DND-41 (cell line): ENCODE measurements around the gene ZGPAT.
A peak's percentile ranks its signal among the peaks of the same experiment; 100 is the strongest.

Experiments
- ATAC-seq: fragments of 200-7000 bp; cut with Tn5 transposase; 3 replicates; pipeline ENCODE4 v1.9.1; 2021; ENCODE audit warnings: low read depth; ENCODE audit not compliant: insufficient read depth
- DNase-seq: peaks from one replicate; pipeline ENCODE4 v3.0.0-alpha.2; 2020
- H2AFZ ChIP-seq: 2 replicates; pipeline ENCODE4 v1.6.0; 2012; ENCODE audit warnings: low read depth, low read length
- H3K27ac ChIP-seq: 2 replicates; pipeline ENCODE4 v1.5.1; 2012; ENCODE audit warnings: low read length, inconsistent platforms
- H3K27me3 ChIP-seq: fragments of 200-600 bp; sonication (generic); 2 replicates; pipeline ENCODE4 v1.6.0; 2012; ENCODE audit warnings: low read length, mild to moderate bottlenecking, inconsistent platforms; ENCODE audit not compliant: insufficient read depth, poor library complexity
- H3K36me3 ChIP-seq: 2 replicates; pipeline ENCODE4 v1.5.1; 2012; ENCODE audit warnings: low read length, inconsistent platforms; ENCODE audit not compliant: insufficient read depth
- H3K4me1 ChIP-seq: 2 replicates; pipeline ENCODE4 v1.5.1; 2012; ENCODE audit warnings: mild to moderate bottlenecking, low read length; ENCODE audit not compliant: insufficient read depth
- H3K4me2 ChIP-seq: 2 replicates; pipeline ENCODE4 v1.6.0; 2012; ENCODE audit warnings: mild to moderate bottlenecking, moderate library complexity, low read length, inconsistent platforms; ENCODE audit not compliant: insufficient read depth
- H3K4me3 ChIP-seq, 2 experiments: fragments of 200-600 bp in 1 of 2; shearing (Covaris generic) in 1 of 2; 2 replicates each; pipeline ENCODE4 v1.5.1; 2012 to 2016; ENCODE audit warnings: inconsistent platforms in 2 of 2, low read length in 2 of 2, mild to moderate bottlenecking in 2 of 2, low read depth in 1 of 2, moderate library complexity in 1 of 2
- H3K79me2 ChIP-seq: 2 replicates; pipeline ENCODE4 v1.6.0; 2012; ENCODE audit warnings: low read length, inconsistent platforms; ENCODE audit not compliant: insufficient read depth
- H3K9ac ChIP-seq: 2 replicates; pipeline ENCODE4 v1.6.0; 2012; ENCODE audit warnings: low read depth, mild to moderate bottlenecking, inconsistent platforms, low read length, moderate library complexity
- H3K9me3 ChIP-seq: 2 replicates; pipeline ENCODE4 v1.5.1; 2012; ENCODE audit warnings: low read length, moderate library complexity, mild to moderate bottlenecking, inconsistent platforms; ENCODE audit not compliant: insufficient read depth, severe bottlenecking
- H4K20me1 ChIP-seq: 2 replicates; pipeline ENCODE4 v1.6.0; 2012; ENCODE audit warnings: low read length; ENCODE audit not compliant: insufficient read depth
- CTCF ChIP-seq: IDR thresholded peaks from 2 replicates; pipeline ENCODE4 v1.5.1; 2012; ENCODE audit warnings: borderline replicate concordance, low read length, moderate library complexity, mild to moderate bottlenecking; ENCODE audit not compliant: poor library complexity, severe bottlenecking; ENCODE audit errors: extremely low read depth
- EZH2 ChIP-seq: IDR thresholded peaks from 3 replicates; pipeline ENCODE4 v1.6.1; 2012; ENCODE audit warnings: borderline replicate concordance, low read depth, mild to moderate bottlenecking, moderate library complexity, low read length, inconsistent platforms; ENCODE audit not compliant: severe bottlenecking

ZGPAT gene

GRCh38 chr20:63781181-63781580 lies 73.3 kb downstream of the ZGPAT start:
- Histone ChIP-seq H2AFZ (no peak overlapping the region), H3K79me2 (no peaks in the 10 kb centered on the region), H3K9ac (no peak overlapping the region), H3K27ac (no peak overlapping the region), H3K4me3 (no peak overlapping the region), H3K9me3 (no peaks in the 10 kb centered on the region), H3K36me3 (no peaks in the 10 kb centered on the region), H3K27me3 (no peaks in the 10 kb centered on the region), H3K4me1 (0 out of 2 replicates have a peak, but pooled peaks cover 3% of the 10 kb centered on the region), H4K20me1 (no peaks in the 10 kb centered on the region), H3K4me2 (no peak overlapping the region)
- TF ChIP-seq CTCF: no peak
- no peak for TF ChIP-seq EZH2
- ATAC-seq: no peak
- DNase-seq: no peak

GRCh38 chr20:63782051-63782471 lies 74.2 kb downstream of the ZGPAT start:
- peak; percentile 54 for DNase-seq
- no peak overlapping the region for H3K4me2 ChIP-seq
- H3K4me3 ChIP-seq: no peak overlapping the region
- 0 out of 2 replicates have a peak, but pooled peaks cover 4% of the 10 kb centered on the region for H3K4me1 ChIP-seq
- 0 out of 3 replicates have a peak, but pooled peaks have one; percentile 44 for ATAC-seq
- TF ChIP-seq EZH2 (no peak), CTCF (peak; percentile 43)
- H3K79me2 ChIP-seq: no peaks in the 10 kb centered on the region
- no peak overlapping the region for H3K27ac ChIP-seq
- H3K27me3 ChIP-seq: no peaks in the 10 kb centered on the region
- no peak overlapping the region for H3K9ac ChIP-seq
- no peaks in the 10 kb centered on the region for H3K9me3 ChIP-seq
- no peaks in the 10 kb centered on the region for H3K36me3 ChIP-seq
- no peaks in the 10 kb centered on the region; the same call in 1 of the 2 replicates for H4K20me1 ChIP-seq
- no peak overlapping the region for H2AFZ ChIP-seq

GRCh38 chr20:63782521-63782971 lies 74.7 kb downstream of the ZGPAT start:
- Histone ChIP-seq H3K79me2 (no peaks in the 10 kb centered on the region), H3K27ac (no peak overlapping the region), H3K36me3 (no peaks in the 10 kb centered on the region), H2AFZ (no peak overlapping the region), H4K20me1 (no peaks in the 10 kb centered on the region; the same call in 1 of the 2 replicates), H3K9me3 (no peaks in the 10 kb centered on the region), H3K27me3 (no peaks in the 10 kb centered on the region), H3K4me3 (no peak overlapping the region), H3K4me1 (0 out of 2 replicates have a peak, but pooled peaks cover 4% of the 10 kb centered on the region), H3K4me2 (no peak overlapping the region), H3K9ac (no peak overlapping the region)
- DNase-seq (no peak), ATAC-seq (no peak)
- TF ChIP-seq CTCF (no peak), EZH2 (no peak)
